Erythroblast (primary cell): Measurements from ENCODE around the gene GABRR2.

ENCODE experiments used
- DNase-seq, 2 experiments: peaks; one replicate each; lab custom pipeline; 2025; lab: John Stamatoyannopoulos, UW
- GATA1 ChIP-seq: IDR thresholded peaks from 2 replicates; pipeline ENCODE4 v1.6.1; 2011; ENCODE audit warnings: low read depth, mild to moderate bottlenecking, control low read depth, low read length, moderate library complexity
- POLR2A ChIP-seq: IDR thresholded peaks from 2 replicates; pipeline ENCODE4 v1.6.1; 2011; ENCODE audit warnings: mild to moderate bottlenecking, low read length

Gene GABRR2

GRCh38 chr6:89290401-89291155, 24.5 kb downstream of the GABRR2 start:
- no peak for TF ChIP-seq GATA1
- no peak for TF ChIP-seq POLR2A
- DNase-seq: no peak

GRCh38 chr6:89289710-89290109, 25.4 kb downstream of the GABRR2 start:
- no peak for DNase-seq
- TF ChIP-seq POLR2A (no peak), GATA1 (no peak)

GRCh38 chr6:89287351-89288028, 27.6 kb downstream of the GABRR2 start:
- no peak for TF ChIP-seq GATA1
- no peak for TF ChIP-seq POLR2A

GRCh38 chr6:89286516-89286915, 28.6 kb downstream of the GABRR2 start:
- TF ChIP-seq POLR2A (no peak), GATA1 (no peak)
- DNase-seq: no peak

More at GRCh38 chr6:89287351-89288028, 27.6 kb downstream of the GABRR2 start:
- no peak for DNase-seq

- TF ChIP-seq POLR2A: no peak
- no peak for TF ChIP-seq GATA1
- no peak for DNase-seq
These were observed 29.9 kb downstream of the GABRR2 start for GRCh38 chr6:89284963-89285735.

- TF ChIP-seq GATA1 (no peak), POLR2A (no peak)
- no peak for DNase-seq
These were observed 31.0 kb downstream of the GABRR2 start for GRCh38 chr6:89284081-89284480.

- TF ChIP-seq POLR2A (no peak), GATA1 (no peak)
- DNase-seq: no peak
These were observed 32.4 kb downstream of the GABRR2 start for GRCh38 chr6:89282749-89283148.

GRCh38 chr6:89281779-89282246, 33.3 kb downstream of the GABRR2 start:
- DNase-seq: peak; percentile 61

GRCh38 chr6:89278956-89279355, 36.1 kb downstream of the GABRR2 start:
- DNase-seq: no peak

More at GRCh38 chr6:89281779-89282246, 33.3 kb downstream of the GABRR2 start:
- TF ChIP-seq POLR2A (no peak), GATA1 (no peak)

GRCh38 chr6:89275900-89276299, 39.2 kb downstream of the GABRR2 start:
- no peak for TF ChIP-seq POLR2A

More at GRCh38 chr6:89278956-89279355, 36.1 kb downstream of the GABRR2 start:
- no peak for TF ChIP-seq GATA1
- no peak for TF ChIP-seq POLR2A

GRCh38 chr6:89273816-89274215, 41.3 kb downstream of the GABRR2 start:
- TF ChIP-seq POLR2A (no peak), GATA1 (no peak)
- DNase-seq: no peak

More at GRCh38 chr6:89275900-89276299, 39.2 kb downstream of the GABRR2 start:
- DNase-seq: no peak

- no peak for DNase-seq
- TF ChIP-seq POLR2A: no peak
- TF ChIP-seq GATA1: no peak
These were observed 42.5 kb downstream of the GABRR2 start for GRCh38 chr6:89272596-89272995.

- TF ChIP-seq GATA1: no peak
- TF ChIP-seq POLR2A: no peak
- no peak for DNase-seq
These were observed 44.0 kb downstream of the GABRR2 start for GRCh38 chr6:89270951-89271721.
